A549 (cell line): ENCODE measurements around the gene NFE2.

Source experiments
- EHMT2 ChIP-seq: fragments of 200-600 bp; sonication (generic); IDR thresholded peaks from 2 replicates; pipeline ENCODE4 v1.6.1; 2016; ENCODE audit warnings: antibody characterized with exemption, low read depth, mild to moderate bottlenecking, moderate library complexity
- EP300 ChIP-seq, 2 experiments: fragments of >200 bp; sonication (Bioruptor Twin); formaldehyde crosslinking; IDR thresholded peaks; 2 replicates in 1 of 2; 3 replicates in 1 of 2; pipeline ENCODE4 v1.6.1; 2016 to 2017
- HDAC2 ChIP-seq: fragments of 200-600 bp; sonication (generic); IDR thresholded peaks from 2 replicates; pipeline ENCODE4 v1.6.1; 2016
- MAZ ChIP-seq: fragments of 150-350 bp; IDR thresholded peaks from 2 replicates; pipeline ENCODE4 v1.6.1; 2014; ENCODE audit warnings: antibody characterized with exemption, low read depth, low read length, borderline replicate concordance
- POLR2A ChIP-seq: IDR thresholded peaks from 2 replicates; pipeline ENCODE4 v1.6.1; 2012; ENCODE audit warnings: mild to moderate bottlenecking, low read length
- RAD21 ChIP-seq, 2 experiments: fragments of >200 bp in 1 of 2; sonication (Bioruptor Twin) in 1 of 2; formaldehyde crosslinking in 1 of 2; IDR thresholded peaks in 1 of 2; conservative IDR thresholded peaks in 1 of 2; 2 replicates in 1 of 2; 3 replicates in 1 of 2; pipeline ENCODE4 v1.6.1; 2012 to 2018; ENCODE audit warnings: inconsistent platforms in 1 of 2
- RFX5 ChIP-seq: fragments of 450-650 bp; IDR thresholded peaks from 2 replicates; pipeline ENCODE4 v1.7.1; 2014; ENCODE audit warnings: antibody characterized with exemption, mild to moderate bottlenecking, moderate library complexity
- TF ChIP-seq, protein P1 (sequence below): fragments of 200-600 bp; sonication (generic); IDR thresholded peaks from 2 replicates; pipeline ENCODE4 v1.6.1; 2016; ENCODE audit warnings: antibody characterized with exemption, mild to moderate bottlenecking, moderate library complexity
- TF ChIP-seq, protein P2 (sequence below): fragments of >200 bp; sonication (Bioruptor Twin); formaldehyde crosslinking; IDR thresholded peaks from 3 replicates; pipeline ENCODE4 v1.5.1; 2016
- TF ChIP-seq, protein P3 (sequence below): IDR thresholded peaks from 2 replicates; pipeline ENCODE4 v1.6.1; 2012

DNA sequence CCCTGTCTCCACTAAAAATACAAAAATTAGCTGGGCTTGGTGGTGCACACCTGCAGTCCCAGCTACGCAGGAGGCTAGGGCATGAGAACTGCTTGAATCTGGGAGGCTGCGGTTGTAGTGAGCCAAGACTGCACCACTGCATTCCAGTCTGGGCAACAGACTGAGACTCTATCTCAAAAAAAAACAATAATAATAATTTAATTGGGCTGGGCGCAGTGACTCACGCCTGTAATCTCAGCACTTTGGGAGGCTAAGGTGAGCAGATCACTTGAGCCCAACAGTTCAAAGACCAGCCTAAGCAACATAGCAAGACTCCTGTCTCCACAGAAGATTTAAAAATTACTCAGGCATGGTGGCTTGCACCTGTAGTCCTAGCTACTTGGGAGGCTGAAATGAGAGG lies 47.6 kb downstream of the NFE2 start:
- no peak for TF ChIP-seq EP300 (IDR thresholded peaks at IDR 0.05)
- no peak for TF ChIP-seq EHMT2
- TF ChIP-seq, protein P1, sequence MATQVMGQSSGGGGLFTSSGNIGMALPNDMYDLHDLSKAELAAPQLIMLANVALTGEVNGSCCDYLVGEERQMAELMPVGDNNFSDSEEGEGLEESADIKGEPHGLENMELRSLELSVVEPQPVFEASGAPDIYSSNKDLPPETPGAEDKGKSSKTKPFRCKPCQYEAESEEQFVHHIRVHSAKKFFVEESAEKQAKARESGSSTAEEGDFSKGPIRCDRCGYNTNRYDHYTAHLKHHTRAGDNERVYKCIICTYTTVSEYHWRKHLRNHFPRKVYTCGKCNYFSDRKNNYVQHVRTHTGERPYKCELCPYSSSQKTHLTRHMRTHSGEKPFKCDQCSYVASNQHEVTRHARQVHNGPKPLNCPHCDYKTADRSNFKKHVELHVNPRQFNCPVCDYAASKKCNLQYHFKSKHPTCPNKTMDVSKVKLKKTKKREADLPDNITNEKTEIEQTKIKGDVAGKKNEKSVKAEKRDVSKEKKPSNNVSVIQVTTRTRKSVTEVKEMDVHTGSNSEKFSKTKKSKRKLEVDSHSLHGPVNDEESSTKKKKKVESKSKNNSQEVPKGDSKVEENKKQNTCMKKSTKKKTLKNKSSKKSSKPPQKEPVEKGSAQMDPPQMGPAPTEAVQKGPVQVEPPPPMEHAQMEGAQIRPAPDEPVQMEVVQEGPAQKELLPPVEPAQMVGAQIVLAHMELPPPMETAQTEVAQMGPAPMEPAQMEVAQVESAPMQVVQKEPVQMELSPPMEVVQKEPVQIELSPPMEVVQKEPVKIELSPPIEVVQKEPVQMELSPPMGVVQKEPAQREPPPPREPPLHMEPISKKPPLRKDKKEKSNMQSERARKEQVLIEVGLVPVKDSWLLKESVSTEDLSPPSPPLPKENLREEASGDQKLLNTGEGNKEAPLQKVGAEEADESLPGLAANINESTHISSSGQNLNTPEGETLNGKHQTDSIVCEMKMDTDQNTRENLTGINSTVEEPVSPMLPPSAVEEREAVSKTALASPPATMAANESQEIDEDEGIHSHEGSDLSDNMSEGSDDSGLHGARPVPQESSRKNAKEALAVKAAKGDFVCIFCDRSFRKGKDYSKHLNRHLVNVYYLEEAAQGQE = no peak
- no peak for TF ChIP-seq POLR2A
- TF ChIP-seq, protein P2, sequence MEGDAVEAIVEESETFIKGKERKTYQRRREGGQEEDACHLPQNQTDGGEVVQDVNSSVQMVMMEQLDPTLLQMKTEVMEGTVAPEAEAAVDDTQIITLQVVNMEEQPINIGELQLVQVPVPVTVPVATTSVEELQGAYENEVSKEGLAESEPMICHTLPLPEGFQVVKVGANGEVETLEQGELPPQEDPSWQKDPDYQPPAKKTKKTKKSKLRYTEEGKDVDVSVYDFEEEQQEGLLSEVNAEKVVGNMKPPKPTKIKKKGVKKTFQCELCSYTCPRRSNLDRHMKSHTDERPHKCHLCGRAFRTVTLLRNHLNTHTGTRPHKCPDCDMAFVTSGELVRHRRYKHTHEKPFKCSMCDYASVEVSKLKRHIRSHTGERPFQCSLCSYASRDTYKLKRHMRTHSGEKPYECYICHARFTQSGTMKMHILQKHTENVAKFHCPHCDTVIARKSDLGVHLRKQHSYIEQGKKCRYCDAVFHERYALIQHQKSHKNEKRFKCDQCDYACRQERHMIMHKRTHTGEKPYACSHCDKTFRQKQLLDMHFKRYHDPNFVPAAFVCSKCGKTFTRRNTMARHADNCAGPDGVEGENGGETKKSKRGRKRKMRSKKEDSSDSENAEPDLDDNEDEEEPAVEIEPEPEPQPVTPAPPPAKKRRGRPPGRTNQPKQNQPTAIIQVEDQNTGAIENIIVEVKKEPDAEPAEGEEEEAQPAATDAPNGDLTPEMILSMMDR = no peak
- TF ChIP-seq, protein P3, sequence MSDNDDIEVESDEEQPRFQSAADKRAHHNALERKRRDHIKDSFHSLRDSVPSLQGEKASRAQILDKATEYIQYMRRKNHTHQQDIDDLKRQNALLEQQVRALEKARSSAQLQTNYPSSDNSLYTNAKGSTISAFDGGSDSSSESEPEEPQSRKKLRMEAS = no peak
- no peak for TF ChIP-seq RAD21 (conservative IDR thresholded peaks at IDR 0.05 in 1 of 2, IDR thresholded peaks at IDR 0.05 in 1 of 2)
- no peak for TF ChIP-seq MAZ
- no peak for TF ChIP-seq RFX5
- no peak for TF ChIP-seq HDAC2
